ENCODE measurements around the gene SYNE3. TPM values are rescaled to one million over a fixed set of nuclear protein-coding genes. Genes with fewer than 3 reads are reported as not detected.

Gene SYNE3
- total and polyA plus RNA-seq, 9 of the 15 experiments (the other 6 are each of a cell fraction or from before 2014, with no cell fraction given) = 0.04 to 3.1 (median 0.55) TPM

GRCh38 chr14:95482627-95483308 is 33.7 kb downstream of the SYNE3 start (continued):
- TF ChIP-seq ZNF318 (IDR thresholded peaks at IDR 0.05; ENCODE audit: borderline replicate concordance in 1 of 2, low read depth in 1 of 2) (no peak), TRIM25 (IDR thresholded peaks at IDR 0.05; ENCODE audit: borderline replicate concordance) (no peak), RBM15 (IDR thresholded peaks at IDR 0.05; ENCODE audit: insufficient read depth, low read length) (no peak), ZNF398 (CRISPR knock-in tag; IDR thresholded peaks at IDR 0.05) (no peak), YBX1 (IDR thresholded peaks at IDR 0.05) (no peak), HES1 (IDR thresholded peaks at IDR 0.05; ENCODE audit: low read depth) (no peak)
